ENCODE data around the gene ELAVL3.

- TF ChIP-seq, protein P1, sequence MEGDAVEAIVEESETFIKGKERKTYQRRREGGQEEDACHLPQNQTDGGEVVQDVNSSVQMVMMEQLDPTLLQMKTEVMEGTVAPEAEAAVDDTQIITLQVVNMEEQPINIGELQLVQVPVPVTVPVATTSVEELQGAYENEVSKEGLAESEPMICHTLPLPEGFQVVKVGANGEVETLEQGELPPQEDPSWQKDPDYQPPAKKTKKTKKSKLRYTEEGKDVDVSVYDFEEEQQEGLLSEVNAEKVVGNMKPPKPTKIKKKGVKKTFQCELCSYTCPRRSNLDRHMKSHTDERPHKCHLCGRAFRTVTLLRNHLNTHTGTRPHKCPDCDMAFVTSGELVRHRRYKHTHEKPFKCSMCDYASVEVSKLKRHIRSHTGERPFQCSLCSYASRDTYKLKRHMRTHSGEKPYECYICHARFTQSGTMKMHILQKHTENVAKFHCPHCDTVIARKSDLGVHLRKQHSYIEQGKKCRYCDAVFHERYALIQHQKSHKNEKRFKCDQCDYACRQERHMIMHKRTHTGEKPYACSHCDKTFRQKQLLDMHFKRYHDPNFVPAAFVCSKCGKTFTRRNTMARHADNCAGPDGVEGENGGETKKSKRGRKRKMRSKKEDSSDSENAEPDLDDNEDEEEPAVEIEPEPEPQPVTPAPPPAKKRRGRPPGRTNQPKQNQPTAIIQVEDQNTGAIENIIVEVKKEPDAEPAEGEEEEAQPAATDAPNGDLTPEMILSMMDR (IDR thresholded peaks at IDR 0.05) = no peak
- no peak for TF ChIP-seq POLR2A (IDR thresholded peaks at IDR 0.05)
Observed at GRCh38 chr19:11495481-11495880, 14.6 kb upstream of the ELAVL3 start.

Data from lower leg skin (tissue), 3 donors.